DMS 273 treated with DMSO at 0.1 percent for 48 hours (cell line): ENCODE data around the gene MARS1.
"Not testable (repeated sequence)": the region's sequence is repeated elsewhere in the genome, so short reads cannot be mapped to it uniquely, and the experiment has no call there.

Source experiments
- DNase-seq: peaks from one replicate; lab custom pipeline; 2025; lab: John Stamatoyannopoulos, UW

Gene MARS1

DNA sequence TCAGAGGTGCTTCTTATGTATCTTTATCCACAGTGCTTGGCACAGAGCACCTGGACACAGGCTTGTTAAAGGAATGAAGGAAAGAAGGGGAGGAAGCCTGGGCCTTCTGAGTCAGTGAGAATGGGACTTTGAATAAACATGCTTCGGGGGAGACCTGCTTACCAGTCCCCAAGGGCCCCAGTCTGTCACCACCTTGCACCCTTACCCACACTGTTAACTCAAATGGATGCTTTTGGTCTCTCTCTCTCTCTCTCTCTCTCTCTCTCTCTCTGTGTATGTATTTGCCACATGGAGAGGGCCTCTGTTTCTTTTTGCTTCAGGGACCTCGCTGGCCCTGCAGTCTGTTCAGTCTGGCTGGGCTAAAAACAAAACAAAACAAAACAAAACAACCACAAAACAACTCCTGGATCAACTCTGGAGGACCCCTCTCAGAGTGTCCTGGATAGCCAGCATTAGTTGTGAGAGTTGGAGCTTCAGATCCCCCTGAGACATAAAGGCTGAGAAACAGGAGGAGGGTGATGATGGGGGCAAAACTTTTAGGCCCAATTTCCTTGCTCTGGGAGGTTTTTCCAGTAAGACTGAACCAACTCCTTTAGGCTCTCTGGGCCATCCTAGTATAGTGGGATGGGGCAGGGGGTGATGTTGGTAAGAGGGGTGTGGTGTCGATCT, 63.9 kb downstream of the MARS1 start:
- no peak for DNase-seq

DNA sequence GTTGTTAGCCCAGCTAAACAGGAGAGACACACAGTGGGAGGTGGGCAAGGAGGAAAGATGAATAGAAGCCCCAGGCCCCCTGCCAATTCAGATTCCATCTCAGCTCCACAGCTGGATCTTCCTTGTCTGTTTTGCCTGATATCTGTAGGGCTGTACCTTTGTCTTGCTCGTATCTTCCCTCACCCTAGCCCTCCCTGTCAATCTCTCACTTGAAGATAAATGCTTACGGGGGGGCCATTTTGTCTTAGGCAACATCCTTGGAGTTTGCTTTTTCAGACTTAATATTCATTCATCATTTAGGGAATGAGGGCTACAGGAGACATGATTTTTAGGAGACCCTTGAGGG, 64.4 kb downstream of the MARS1 start:
- DNase-seq, result no peak

- DNase-seq, result no peak
Measured at GRCh38 chr12:57552835-57553313, 65.0 kb downstream of the MARS1 start.

DNA sequence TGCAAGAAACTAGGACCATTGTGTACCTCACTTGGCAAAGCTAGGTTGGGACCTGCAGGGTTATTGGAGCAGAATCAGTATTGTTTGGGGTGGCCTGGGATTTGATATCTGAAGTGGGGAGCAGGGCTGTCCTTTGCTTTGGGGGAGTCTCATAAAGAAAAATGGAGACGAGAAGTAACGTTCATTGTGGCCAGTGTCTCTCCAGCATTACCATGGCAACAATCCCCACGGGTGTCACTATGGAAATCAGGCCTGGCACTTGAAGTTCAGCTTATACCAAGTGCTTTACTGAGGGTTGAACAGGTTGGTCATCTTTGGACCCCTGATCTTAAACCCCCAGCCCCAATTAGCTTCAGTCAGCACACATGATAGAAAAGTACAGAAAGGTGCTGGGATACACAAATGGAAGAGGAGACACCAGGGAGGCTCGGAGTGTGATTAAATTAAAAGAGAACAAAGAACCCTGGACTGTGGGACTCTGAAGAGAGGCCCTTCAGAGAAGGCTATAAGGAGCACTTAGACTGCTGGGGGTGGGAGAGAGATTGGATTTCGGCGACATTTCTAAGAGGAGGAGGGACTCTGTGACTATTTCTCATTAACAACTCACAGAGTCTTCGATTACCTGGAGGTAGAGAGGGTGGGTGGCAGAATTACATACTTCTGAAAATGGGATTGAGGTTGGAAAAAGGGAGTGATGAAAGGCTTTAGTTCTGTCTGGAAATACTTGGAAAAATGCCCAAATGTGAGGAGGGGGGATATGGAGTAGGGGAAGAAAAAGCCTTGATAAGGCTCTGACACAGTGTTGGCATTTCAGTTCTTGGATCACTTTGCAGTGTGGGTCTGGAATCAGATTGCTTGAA, 65.7 kb downstream of the MARS1 start:
- no peak for DNase-seq

DNA sequence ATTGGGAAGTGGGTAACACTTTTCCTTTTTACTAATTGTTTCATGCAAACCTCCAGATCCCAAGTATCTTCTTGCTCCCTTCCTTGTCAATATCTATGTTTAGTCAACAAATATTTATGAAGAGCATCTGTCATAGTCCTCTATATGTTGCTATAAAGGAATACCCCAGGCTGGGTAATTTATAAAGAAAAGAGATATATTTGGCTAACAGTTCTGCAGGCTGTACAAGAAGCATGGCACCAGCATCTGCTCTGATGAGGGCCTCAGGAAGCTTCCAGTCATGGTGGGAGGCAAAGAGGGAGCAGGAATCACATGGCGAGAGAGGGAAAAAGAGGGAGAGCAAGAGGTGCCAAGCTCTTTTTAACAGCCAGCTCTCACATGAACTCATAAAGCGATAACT, 66.6 kb downstream of the MARS1 start:
- DNase-seq, result no peak

DNA sequence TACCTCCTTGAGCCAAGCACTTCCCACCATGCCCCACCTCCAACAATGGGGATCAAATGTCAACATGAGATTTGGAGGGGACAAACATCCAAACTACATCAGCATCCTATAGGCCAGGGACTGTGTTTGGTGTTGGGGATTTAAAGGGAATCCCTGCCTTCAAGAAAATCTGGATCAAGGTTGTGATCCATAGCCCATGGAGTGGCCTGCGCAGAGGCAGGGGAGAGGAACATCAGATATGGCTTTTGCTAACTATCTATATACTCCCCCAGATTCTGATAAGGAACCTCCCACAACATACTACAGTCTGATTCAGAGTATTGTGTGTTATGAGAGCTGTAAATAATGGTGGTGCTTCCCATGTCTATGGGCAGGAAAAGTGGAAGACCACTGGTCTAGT, 67.0 kb downstream of the MARS1 start:
- DNase-seq, result no peak

DNA sequence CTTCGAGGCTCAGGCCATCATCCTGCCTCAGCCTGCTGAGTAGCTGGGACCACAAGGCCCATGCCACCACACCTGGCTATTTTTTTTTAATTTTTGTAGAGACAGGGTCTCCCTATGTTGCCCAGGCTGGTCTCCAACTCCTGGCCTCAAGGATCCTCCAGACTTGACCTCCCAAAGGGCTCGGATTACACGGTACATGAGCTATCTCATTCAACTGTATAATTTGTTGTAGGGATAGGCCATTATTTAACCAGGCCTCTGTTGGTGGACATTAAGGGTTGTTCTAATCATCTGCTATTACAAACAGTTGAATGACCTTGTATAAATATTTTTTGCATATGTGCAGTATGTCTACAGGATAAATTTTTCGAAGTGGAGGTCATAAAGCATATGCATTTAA, 71.0 kb downstream of the MARS1 start:
- no peak for DNase-seq

GRCh38 chr12:57560516-57560915, 72.6 kb downstream of the MARS1 start:
- no peak for DNase-seq

DNA sequence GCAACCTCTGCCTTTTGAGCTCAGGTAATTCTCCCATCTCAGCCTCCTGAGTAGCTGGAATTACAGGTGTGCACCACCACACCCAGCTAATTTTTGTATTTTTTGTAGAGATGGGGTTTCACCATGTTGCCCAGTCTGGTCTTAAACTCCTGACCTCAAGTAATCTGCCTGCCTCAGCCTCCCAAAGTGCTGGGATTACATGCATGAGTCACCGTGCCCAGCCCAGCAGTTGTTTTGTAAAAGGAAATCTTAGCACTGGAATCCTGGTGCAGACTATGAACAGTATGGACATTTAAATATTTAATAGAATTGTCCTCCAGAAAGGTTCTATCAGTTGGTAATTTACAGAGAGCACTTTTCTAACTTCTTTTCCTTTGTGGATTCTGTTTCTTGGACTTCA, 73.2 kb downstream of the MARS1 start:
- DNase-seq, result not testable (repeated sequence)

DNA sequence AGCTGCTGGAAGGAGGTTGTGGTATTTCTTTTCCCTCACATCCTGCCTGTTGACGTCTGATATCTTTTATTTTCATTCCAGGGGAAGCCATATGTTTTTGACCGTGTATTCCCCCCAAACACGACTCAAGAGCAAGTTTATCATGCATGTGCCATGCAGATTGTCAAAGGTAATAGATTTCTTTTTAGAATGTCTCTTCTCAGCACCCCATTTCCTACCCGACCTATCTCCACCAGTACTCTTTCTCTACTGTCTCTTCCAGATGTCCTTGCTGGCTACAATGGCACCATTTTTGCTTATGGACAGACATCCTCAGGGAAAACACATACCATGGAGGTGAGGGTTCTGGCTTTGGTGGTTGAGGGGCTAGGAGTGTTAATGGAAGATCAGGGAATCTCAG, 75.5 kb downstream of the MARS1 start:
- no peak for DNase-seq

DNA sequence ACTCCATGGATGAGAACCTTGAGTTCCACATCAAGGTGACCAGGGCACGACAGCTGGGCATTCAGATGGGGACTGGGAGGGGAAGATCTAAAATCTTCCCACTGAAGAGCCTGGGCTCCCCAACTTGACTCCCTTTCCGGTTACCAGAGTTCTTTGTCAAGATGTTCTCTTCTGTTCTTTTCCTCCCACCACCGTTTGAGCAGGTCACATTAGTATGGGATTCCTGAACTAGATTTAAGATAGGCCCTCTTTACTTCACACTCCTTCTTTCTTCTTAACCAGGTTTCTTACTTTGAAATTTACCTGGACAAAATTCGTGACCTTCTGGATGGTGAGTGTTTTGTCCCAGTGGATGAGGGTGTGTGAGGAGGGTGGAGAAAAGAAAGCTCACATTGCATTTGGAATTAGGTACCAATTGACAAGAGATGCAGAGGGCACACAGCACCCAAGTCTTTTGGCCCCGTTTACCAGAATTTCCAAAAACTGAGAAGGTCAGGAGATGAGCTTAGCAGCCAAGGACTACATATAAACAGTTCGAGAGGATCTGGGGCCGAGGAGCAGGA, 76.4 kb downstream of the MARS1 start:
- DNase-seq, result no peak
